ENCODE measurements around the gene ARPC1A.

The ARPC1A gene

GRCh38 chr7:99406557-99406956, 80.9 kb downstream of the ARPC1A start:
- Histone ChIP-seq H3K9ac (no peak overlapping the region), H3K27ac (no peak overlapping the region)

DNA sequence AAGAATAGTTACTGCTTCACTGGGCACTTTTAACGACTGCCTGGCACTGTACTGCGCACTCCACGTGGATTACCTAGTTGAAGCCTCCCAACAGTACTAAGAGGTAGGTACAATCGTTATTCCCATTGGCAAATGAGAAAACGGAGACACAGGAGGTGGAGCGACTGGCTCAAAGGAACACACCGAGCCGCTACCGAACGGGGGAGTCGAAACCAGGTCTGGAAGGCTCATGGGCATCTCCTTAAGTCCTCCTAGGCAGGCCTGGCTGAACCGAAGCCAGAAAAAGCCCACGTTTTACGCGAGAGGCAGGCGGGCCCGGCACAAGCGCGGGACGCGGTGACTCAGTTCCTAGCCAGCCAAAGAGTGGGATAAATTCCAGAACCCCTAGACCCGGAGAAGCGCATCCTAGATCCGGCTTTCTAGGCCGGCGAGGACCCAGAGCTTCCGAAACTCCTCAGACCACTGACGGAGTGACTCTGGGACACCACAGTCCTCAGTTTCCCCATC, 82.2 kb downstream of the ARPC1A start:
- Histone ChIP-seq H3K9ac (peak overlapping the region; percentile 79), H2AFZ (peak overlapping the region; percentile 83), H3K9me3 (ENCODE audit: control insufficient read depth, low read length) (no peaks in the 10 kb centered on the region), H3K79me2 (peaks cover 37% of the 10 kb centered on the region), H3K4me3 (ENCODE audit: low read depth, low read length) (peak overlapping the region; percentile 99), H3K4me2 (ENCODE audit: low read length) (peak overlapping the region; percentile 76), H3K27me3 (ENCODE audit: control insufficient read depth, insufficient read depth, low read length) (no peaks in the 10 kb centered on the region), H3K4me1 (peaks cover 7% of the 10 kb centered on the region), H3K27ac (peak overlapping the region; percentile 95), H3K36me3 (ENCODE audit: control insufficient read depth, insufficient read depth, low read length) (no peaks in the 10 kb centered on the region)
- TF ChIP-seq, protein P1, sequence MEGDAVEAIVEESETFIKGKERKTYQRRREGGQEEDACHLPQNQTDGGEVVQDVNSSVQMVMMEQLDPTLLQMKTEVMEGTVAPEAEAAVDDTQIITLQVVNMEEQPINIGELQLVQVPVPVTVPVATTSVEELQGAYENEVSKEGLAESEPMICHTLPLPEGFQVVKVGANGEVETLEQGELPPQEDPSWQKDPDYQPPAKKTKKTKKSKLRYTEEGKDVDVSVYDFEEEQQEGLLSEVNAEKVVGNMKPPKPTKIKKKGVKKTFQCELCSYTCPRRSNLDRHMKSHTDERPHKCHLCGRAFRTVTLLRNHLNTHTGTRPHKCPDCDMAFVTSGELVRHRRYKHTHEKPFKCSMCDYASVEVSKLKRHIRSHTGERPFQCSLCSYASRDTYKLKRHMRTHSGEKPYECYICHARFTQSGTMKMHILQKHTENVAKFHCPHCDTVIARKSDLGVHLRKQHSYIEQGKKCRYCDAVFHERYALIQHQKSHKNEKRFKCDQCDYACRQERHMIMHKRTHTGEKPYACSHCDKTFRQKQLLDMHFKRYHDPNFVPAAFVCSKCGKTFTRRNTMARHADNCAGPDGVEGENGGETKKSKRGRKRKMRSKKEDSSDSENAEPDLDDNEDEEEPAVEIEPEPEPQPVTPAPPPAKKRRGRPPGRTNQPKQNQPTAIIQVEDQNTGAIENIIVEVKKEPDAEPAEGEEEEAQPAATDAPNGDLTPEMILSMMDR (IDR thresholded peaks at IDR 0.05): no peak

More at GRCh38 chr7:99406557-99406956, 80.9 kb downstream of the ARPC1A start:
- Histone ChIP-seq H3K79me2 (peaks cover 37% of the 10 kb centered on the region), H3K36me3 (ENCODE audit: control insufficient read depth, insufficient read depth, low read length) (no peaks in the 10 kb centered on the region), H3K27me3 (ENCODE audit: control insufficient read depth, insufficient read depth, low read length) (no peaks in the 10 kb centered on the region), H3K4me3 (ENCODE audit: low read depth, low read length) (no peak overlapping the region), H3K4me2 (ENCODE audit: low read length) (no peak overlapping the region), H2AFZ (no peak overlapping the region), H3K4me1 (peaks cover 7% of the 10 kb centered on the region), H3K9me3 (ENCODE audit: control insufficient read depth, low read length) (no peaks in the 10 kb centered on the region)
- TF ChIP-seq, protein P1 (IDR thresholded peaks at IDR 0.05): no peak

- Histone ChIP-seq H3K4me2 (ENCODE audit: low read length) (peak within 1 kb of the TSS; percentile 76), H3K27ac (peak within 1 kb of the TSS; percentile 95), H3K4me3 (ENCODE audit: low read depth, low read length) (peak within 1 kb of the TSS; percentile 99), H2AFZ (peak within 1 kb of the TSS; percentile 83), H3K4me1 (peaks cover 7% of the 10 kb centered on the region), H3K36me3 (ENCODE audit: control insufficient read depth, insufficient read depth, low read length) (no peaks in the 10 kb centered on the region), H3K79me2 (peaks cover 37% of the 10 kb centered on the region), H3K9ac (peak within 1 kb of the TSS; percentile 79), H3K27me3 (ENCODE audit: control insufficient read depth, insufficient read depth, low read length) (no peaks in the 10 kb centered on the region), H3K9me3 (ENCODE audit: control insufficient read depth, low read length) (no peaks in the 10 kb centered on the region)
- TF ChIP-seq, protein P1 (IDR thresholded peaks at IDR 0.05): no peak
Observed at GRCh38 chr7:99408379-99409191, 82.9 kb downstream of the ARPC1A start, which contains the start of the genes BUD31 and PDAP1. Gene BUD31 (plus strand): TSS chr7:99408969. CDS start chr7:99411093, 2,124 bp downstream. Gene PDAP1 (minus strand): TSS chr7:99408597. CDS start chr7:99408548, 49 bp downstream.

GRCh38 chr7:99409192-99409572, 83.5 kb downstream of the ARPC1A start:
- H3K79me2 ChIP-seq: peaks cover 37% of the 10 kb centered on the region
- TF ChIP-seq, protein P1 (IDR thresholded peaks at IDR 0.05): no peak
- peak overlapping the region; percentile 99 for H3K4me3 ChIP-seq (ENCODE audit: low read depth, low read length)
- peaks cover 7% of the 10 kb centered on the region for H3K4me1 ChIP-seq
- peak overlapping the region; percentile 83 for H2AFZ ChIP-seq
- H3K27ac ChIP-seq: peak overlapping the region; percentile 95
- H3K9me3 ChIP-seq (ENCODE audit: control insufficient read depth, low read length): no peaks in the 10 kb centered on the region
- no peaks in the 10 kb centered on the region for H3K36me3 ChIP-seq (ENCODE audit: control insufficient read depth, insufficient read depth, low read length)
- H3K27me3 ChIP-seq (ENCODE audit: control insufficient read depth, insufficient read depth, low read length): no peaks in the 10 kb centered on the region
- peak overlapping the region; percentile 76 for H3K4me2 ChIP-seq (ENCODE audit: low read length)
- peak overlapping the region; percentile 79 for H3K9ac ChIP-seq

All from parathyroid adenoma (tissue), 2 donors.